Sciatic nerve (tissue), 2 donors: Measurements from ENCODE around the gene MAP1LC3A. TPM values are rescaled to one million over a fixed set of nuclear protein-coding genes. Genes with fewer than 3 reads are reported as not detected.
A peak's percentile ranks its signal among the peaks of the same experiment; 100 is the strongest.

Source experiments
- ATAC-seq: fragments of 200-7000 bp; cut with Tn5 transposase; one replicate; pipeline ENCODE4 v1.9.1; 2020; ENCODE audit warnings: mild to moderate bottlenecking, moderate library complexity
- DNase-seq: peaks from one replicate; pipeline ENCODE4 v3.0.0-alpha.2; 2020; ENCODE audit warnings: low spot score
- intact Hi-C: fragments of 100-400 bp; cut with DNase I; formaldehyde crosslinking; loops from one replicate; pipeline ENCODE4 v1.14.2; 2022
- total RNA-seq: library from RNA; stranded (reverse); fragmentation: NEBNext Ultra II Directional; extraction: Animal tissue kit (Norgen Biotek cat#: 25700); gene quantifications from one replicate; pipeline ENCODE4 v1.2.1, GENCODE V29; 2021
- donor health status: DM: no; HTN: no; CAD: no.
- donor health status: DM: no; HTN: no; CAD: no.

Gene MAP1LC3A
- total RNA-seq, 1 donor from 2014 or later: 72.1 TPM

GRCh38 chr20:34567892-34568865 is 9.7 kb downstream of the MAP1LC3A start:
- ATAC-seq (no peak), DNase-seq (no peak)
- intact Hi-C loops: no loop called here

GRCh38 chr20:34569598-34569997 is 11.1 kb downstream of the MAP1LC3A start:
- intact Hi-C loops: no loop called here
- no peak for ATAC-seq
- DNase-seq: no peak

- no peak for ATAC-seq
- DNase-seq: peak; percentile 33
- intact Hi-C loops: no loop called here
Measured at GRCh38 chr20:34570859-34571306, 12.4 kb downstream of the MAP1LC3A start.

- ATAC-seq: no peak
- DNase-seq: peak; percentile 47
- intact Hi-C loops: no loop called here
Measured at GRCh38 chr20:34571753-34572152, 13.2 kb downstream of the MAP1LC3A start.

- ATAC-seq (no peak), DNase-seq (no peak)
- intact Hi-C loops: no loop called here
Measured at GRCh38 chr20:34573541-34574300, 15.2 kb downstream of the MAP1LC3A start.

GRCh38 chr20:34574426-34574825 is 15.9 kb downstream of the MAP1LC3A start:
- intact Hi-C loops: no loop called here
- ATAC-seq (no peak), DNase-seq (peak; percentile 27)

GRCh38 chr20:34574861-34575260 is 16.3 kb downstream of the MAP1LC3A start:
- intact Hi-C loops: no loop called here
- DNase-seq: no peak
- no peak for ATAC-seq

- ATAC-seq (no peak), DNase-seq (no peak)
- intact Hi-C loops: no loop called here
Measured at GRCh38 chr20:34575271-34575670, 16.8 kb downstream of the MAP1LC3A start.

GRCh38 chr20:34575756-34576155 is 17.2 kb downstream of the MAP1LC3A start:
- DNase-seq (no peak), ATAC-seq (no peak)
- intact Hi-C loops: no loop called here

- intact Hi-C loops: no loop called here
- DNase-seq: no peak
- no peak for ATAC-seq
Measured at GRCh38 chr20:34577061-34577460, 18.5 kb downstream of the MAP1LC3A start.

- intact Hi-C loops: no loop called here
- peak; percentile 31 for DNase-seq
- peak; percentile 19 for ATAC-seq
Measured at GRCh38 chr20:34578025-34578424, 19.5 kb downstream of the MAP1LC3A start.

GRCh38 chr20:34578521-34578920 is 20.0 kb downstream of the MAP1LC3A start:
- DNase-seq: peak; percentile 44
- ATAC-seq: no peak
- intact Hi-C loops: no loop called here

GRCh38 chr20:34579191-34579978 is 20.9 kb downstream of the MAP1LC3A start:
- ATAC-seq: peak; percentile 83
- peak; percentile 63 for DNase-seq
- intact Hi-C loops: no loop called here

- DNase-seq (peak; percentile 42), ATAC-seq (peak; percentile 16)
- intact Hi-C loops: loop anchor here (10.0 kb wide), 1 partner anchor 125 kb away; the partner anchor contains the start of gene TP53INP2
Measured at GRCh38 chr20:34579979-34580940, 21.7 kb downstream of the MAP1LC3A start.

- peak; percentile 58 for DNase-seq
- intact Hi-C loops: loop anchor here (10.0 kb wide), 1 partner anchor 123 kb away; the partner anchor contains the start of gene TP53INP2
- ATAC-seq: peak; percentile 70
Measured at GRCh38 chr20:34581341-34582184, 23.0 kb downstream of the MAP1LC3A start.

GRCh38 chr20:34582221-34582620 is 23.7 kb downstream of the MAP1LC3A start:
- DNase-seq: peak; percentile 30
- ATAC-seq: no peak
- intact Hi-C loops: loop anchor here (10.0 kb wide), 1 partner anchor 123 kb away; the partner anchor contains the start of gene TP53INP2

- intact Hi-C loops: loop anchor here (10.0 kb wide), 1 partner anchor 122 kb away; the partner anchor contains the start of gene TP53INP2
- ATAC-seq: no peak
- DNase-seq: no peak
Measured at GRCh38 chr20:34582911-34583310, 24.4 kb downstream of the MAP1LC3A start.
